ENCODE data around the gene BICC1.

The BICC1 gene, protein sequence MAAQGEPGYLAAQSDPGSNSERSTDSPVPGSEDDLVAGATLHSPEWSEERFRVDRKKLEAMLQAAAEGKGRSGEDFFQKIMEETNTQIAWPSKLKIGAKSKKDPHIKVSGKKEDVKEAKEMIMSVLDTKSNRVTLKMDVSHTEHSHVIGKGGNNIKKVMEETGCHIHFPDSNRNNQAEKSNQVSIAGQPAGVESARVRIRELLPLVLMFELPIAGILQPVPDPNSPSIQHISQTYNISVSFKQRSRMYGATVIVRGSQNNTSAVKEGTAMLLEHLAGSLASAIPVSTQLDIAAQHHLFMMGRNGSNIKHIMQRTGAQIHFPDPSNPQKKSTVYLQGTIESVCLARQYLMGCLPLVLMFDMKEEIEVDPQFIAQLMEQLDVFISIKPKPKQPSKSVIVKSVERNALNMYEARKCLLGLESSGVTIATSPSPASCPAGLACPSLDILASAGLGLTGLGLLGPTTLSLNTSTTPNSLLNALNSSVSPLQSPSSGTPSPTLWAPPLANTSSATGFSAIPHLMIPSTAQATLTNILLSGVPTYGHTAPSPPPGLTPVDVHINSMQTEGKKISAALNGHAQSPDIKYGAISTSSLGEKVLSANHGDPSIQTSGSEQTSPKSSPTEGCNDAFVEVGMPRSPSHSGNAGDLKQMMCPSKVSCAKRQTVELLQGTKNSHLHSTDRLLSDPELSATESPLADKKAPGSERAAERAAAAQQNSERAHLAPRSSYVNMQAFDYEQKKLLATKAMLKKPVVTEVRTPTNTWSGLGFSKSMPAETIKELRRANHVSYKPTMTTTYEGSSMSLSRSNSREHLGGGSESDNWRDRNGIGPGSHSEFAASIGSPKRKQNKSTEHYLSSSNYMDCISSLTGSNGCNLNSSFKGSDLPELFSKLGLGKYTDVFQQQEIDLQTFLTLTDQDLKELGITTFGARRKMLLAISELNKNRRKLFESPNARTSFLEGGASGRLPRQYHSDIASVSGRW

DNA sequence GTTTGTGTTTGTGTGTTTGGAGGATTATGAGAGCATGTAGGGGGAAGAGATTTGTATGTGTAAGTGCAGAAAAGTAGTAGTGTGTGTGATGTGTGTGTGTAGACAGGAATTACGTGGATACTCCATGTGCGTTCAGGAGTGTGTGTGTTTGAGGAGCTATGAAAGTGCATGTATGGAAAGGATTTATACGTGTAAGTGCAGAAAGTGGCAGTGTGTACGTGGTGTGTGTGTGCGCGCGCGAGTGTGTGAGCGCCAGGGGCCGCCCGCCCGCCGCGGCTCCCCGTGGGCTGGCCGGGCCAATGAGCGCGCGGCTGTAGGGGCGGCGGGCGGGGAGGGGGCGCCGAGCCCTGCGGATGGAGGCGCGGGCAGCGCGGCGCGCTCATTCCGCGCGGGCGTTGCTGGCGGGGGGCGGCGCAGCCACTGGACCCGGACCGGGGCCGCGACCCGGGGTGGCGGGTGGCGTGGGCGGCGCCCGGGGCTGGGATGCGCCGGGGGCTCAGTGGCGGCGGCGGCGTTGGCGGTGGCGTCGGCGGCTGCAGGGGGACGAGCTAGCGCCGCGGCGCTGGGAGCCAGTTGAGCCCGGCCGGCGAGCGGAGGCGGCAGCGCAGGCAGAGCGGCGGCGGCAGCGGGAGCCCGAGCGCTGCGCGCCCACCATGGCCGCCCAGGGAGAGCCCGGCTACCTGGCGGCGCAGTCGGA is at the start of gene BICC1:
Gene BICC1, plus strand, starts transcription at position 382 of the 697 bp plus-strand sequence. Its CDS starts 272 bp downstream, at position 654.
- DNase-seq, result no peak

DNA sequence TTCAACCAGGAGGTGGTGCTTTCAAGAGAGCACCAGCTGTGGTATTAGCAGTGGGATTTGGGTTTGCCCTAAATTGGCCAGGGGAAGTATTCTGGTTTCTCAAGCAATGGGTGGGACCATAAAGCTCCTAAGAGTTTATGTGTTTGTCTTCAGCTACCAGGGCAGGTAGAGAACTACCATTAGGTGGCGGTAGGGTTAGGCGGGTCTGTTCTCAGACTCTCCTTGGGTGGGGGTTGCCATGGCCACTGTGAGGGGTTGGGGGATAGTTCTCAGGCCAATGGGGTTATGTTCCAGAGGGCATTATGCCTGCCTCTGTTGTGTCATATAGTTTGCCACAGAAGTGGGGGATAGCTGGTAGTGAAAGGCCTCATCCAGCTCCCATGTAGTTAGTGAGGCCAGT is 47.7 kb upstream of the BICC1 start:
- no peak for DNase-seq

DNA sequence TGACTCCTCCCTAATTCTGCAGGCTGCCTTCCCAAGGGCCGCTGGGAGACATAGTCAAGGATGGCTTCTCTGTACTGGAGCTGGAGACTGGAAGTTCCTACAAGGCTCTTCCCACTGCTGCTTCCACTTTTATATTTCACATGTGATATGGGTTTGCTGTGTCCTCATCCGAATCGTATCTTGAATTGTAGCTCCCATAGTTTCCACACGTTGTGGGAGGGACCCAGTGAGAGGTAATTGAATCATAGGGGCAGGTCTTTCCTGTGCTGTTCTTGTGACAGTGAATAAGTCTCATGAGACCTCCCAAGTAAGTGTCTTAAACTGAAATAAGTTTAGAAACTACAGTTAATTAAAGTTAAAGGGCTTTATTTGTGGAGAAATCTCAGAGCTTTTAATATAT is 47.0 kb upstream of the BICC1 start:
- no peak for DNase-seq

DNA sequence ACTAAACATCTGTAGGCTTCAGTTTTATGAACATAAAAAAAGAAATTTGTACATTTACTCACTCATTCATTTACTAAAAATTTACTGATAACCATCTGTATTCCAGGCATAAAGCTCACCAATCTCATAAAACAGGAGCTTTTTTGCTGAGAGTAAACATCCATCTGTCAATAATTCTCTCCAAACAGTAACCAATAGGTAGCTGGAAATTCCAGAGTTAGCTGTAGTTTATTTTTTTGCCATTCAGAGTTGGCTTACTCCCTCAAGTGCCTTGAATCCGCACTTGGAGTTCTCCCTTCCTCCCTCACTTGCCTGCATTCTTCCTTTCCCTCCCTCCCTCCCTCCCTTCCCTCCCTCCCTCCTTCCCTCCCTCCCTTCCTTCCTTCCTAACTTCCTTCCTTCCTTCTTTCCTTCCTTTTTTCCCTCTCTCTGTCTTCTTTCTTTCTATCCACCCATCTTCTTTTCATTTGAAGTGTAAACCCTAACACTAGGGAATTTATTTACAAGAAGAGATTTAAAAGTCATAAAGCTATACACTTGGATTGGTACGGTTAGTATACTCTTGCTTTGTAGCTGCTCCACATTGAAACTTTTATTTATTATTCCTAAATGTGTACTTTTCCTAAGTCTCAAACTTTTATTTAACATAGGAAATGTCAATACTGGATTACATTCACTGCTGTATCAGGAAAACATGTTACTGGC is 44.6 kb upstream of the BICC1 start:
- no peak for DNase-seq

DNA sequence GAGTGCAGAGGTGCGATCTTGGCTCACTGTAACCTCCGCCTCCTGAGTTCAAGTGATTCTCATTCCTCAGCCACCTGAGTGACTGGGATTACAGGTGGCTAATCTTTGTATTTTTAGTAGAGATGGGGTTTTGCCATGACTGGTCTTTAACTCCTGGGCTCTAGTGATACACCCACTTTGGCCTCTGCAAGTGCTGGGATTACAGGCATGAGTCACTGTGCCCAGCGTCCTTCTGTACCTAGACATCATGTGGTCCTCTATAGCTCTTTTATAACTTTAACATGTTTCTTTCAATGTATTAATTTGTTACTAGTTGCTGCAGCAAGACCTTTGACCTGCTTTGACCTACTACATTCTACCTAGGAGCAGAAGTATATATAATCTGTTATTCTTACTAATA is 38.7 kb upstream of the BICC1 start:
- DNase-seq, result no peak

DNA sequence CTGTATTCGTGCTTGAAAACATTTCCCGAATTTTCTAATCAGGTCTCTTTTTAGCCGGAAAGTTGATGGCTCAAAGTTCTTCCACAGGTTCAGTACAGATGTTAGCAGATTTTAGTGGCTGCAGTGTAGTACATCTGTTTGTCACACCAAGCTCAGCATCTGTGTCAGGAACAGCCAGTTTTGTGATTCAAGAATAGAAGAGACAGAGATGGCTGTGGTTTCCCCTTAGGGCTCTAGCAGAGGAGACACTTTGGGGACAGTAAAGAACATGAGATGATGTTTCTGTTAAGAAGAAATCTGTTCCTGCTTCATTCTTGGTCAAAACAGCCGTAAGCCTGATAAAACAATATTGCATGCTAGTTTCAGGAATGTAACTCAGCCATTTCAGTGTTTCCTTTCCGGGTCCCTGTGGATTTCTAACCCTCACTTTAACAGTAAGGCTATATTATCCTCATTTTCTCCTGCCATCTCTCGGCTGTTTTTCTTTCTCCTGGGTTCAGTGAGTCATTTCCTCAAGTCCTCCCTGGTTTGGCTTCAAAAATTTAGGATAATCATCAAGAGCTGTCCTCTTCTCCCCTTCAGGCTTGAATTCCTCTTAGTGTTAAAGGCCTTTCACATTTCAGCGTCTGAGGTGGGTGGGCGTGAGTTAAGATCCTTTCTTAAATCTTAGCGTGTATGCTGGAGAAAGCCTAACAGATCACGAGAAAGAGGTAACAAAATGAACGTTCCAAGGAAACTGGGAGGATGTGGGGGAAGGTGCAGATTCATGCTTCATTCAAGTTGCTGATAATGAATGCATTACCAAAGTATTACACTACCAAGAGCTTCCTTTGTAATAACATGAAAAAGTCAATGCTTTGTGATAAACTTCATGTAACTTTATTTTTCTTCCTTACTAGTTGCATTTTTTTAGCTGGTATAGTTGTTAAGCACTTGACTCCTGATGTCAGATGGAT is 37.1 kb upstream of the BICC1 start:
- no peak for DNase-seq

DNA sequence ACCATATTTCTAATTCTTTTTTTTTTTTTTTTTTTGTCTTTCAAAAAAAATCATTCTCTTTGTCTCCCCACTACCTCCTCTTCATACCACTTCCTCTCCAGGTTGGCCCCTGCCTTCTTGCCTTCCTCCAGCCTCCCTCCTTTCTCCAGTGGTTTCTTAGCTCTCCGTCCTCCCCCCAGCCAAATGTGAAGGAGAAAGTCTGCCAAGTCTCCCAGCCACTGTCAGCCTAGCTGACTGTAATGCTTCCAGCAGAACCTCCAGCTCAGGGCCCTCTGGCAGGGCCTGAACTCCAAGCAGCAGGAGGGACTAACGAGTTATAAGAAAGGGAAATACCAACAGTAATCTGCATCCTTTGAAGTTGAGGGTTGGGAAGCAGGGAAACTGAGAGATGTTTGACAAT is 35.5 kb upstream of the BICC1 start:
- no peak for DNase-seq

DNA sequence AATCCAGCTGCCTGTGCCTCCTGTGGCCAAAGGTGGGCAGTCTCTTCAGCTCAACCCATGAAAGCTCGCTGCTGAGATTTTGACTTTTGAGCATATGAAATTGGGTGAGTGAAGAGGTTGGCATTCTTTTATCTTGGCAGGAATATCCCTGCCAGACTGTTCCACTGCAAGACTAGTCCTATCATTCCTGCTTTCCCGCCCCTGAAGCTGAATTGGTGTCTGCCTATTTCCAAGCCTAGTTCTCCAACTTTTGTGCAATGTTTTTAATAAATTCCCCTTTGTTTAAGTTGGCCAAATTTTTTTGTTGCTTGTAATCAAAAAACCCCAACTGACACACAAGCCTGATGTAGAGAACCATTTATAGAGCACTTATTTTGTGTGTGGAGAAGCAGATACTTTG is 34.8 kb upstream of the BICC1 start:
- DNase-seq, result no peak

DNA sequence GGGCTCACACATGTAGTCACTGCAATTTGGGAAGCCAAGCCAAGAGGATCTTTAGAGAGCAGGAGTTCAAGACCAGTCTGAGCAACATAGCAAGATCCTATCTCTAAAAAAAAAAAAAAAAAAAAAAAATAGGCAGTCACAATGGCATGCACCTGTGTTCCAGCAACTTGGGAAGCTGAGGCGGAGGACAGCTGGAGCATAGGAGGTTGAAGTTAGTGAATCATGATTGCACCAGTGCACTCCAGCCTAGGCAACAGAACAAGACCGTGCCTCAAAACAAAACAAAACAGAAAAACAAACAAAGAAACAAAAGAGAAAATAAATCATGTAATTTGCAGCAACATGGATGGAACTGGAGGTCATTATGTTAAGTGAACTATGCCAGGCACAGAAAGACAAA is 33.6 kb upstream of the BICC1 start:
- no peak for DNase-seq

DNA sequence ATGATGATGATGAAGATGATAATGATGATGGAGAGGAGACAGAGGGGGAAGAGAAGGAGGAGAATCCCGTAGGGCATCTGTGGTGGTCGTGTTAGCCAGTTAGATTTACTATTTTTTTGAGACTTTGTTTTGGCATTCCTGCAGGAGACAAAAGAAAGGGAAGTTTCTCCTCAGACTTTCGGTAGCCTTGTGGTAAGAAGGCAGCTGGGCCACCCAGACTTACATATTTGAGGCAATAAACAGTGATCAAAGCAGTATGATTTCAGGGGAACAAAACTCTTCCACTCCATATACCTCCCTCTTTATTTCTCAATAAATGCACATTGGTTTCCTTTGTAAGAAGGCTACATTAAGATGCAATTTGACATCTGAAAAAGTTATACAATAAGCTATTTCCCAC is 32.4 kb upstream of the BICC1 start:
- DNase-seq, result no peak

DNA sequence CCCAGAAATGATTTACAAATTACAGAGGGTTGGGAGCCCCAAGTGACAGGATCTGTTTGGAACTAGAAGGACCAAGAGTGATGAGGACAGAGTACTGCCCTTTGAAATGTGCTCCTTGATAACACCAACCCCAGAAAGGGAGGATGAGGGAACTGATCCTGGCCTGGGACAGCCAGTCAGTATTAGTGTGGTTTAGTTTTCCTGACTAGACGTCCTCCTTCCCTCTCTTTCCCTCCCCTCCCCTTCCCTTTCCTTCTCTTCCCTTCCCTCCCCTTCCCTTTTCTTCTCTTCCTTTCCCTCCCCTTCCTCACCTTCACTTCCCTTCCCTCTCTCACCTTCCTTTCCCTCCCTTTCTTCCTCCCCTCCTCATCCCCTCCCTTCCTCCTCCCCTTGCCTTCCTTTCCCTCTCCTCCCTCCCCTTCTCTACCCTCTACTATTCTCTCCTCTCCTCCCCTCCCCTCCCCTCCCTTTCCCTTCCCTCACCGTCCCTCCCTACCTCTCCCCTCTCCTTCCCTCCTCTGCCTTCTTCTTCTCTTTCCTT is 31.0 kb upstream of the BICC1 start:
- no peak for DNase-seq

DNA sequence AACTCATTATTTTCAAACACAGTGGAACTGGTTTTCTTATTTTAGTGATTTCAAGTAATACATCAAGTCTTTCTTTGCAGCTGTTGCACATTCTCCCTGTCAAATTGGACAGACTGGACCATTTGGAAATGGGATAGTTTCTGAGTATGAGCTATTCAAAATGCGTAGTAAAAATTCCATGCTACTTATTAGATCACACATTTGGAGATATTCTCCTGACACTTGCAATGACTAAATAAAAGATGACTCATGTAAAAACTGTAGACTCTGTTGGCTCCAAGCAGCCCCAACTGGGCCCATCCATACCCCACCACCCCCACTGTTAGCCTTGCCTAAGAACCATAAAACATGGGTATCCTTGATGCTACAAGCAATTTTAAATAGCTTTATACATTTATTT is 25.9 kb upstream of the BICC1 start:
- no peak for DNase-seq

DNA sequence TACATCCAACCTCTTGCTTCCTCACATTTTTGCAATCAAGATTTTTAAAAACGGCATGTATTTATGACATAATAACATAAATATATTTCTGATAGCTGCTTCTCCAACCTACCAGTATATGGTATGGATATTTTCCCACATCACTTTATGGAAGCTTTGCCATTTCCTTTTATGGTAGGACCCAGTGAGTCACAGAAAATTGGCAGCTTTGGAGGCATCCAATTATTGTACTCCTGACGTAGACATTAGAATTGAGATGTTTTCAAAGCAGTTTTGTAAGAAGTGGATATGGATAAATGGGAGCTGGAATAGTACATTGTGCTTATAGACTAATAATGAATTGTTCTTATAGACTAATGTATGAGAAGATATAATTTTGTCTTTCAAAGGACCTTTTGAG is 23.8 kb upstream of the BICC1 start:
- DNase-seq, result no peak

DNA sequence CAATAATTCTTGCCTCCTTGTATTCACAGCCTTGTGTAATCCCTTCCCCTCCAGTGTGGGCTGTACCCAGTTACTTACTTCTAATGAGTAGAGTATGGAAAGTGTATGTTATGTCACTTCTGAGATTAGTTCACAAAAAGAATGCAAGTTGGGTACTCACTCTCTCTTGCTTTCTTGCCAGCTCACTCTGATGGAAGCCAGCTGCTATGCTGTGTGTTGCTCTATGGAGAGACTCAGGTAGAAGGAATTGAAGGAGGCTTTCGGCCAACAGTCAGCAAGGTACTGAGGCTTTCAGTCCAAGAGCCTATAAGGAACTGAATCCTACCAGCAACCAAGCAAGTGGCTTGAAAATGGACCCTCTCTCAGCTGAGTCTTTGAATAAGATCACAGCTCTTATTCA is 9.7 kb upstream of the BICC1 start:
- no peak for DNase-seq

DNA sequence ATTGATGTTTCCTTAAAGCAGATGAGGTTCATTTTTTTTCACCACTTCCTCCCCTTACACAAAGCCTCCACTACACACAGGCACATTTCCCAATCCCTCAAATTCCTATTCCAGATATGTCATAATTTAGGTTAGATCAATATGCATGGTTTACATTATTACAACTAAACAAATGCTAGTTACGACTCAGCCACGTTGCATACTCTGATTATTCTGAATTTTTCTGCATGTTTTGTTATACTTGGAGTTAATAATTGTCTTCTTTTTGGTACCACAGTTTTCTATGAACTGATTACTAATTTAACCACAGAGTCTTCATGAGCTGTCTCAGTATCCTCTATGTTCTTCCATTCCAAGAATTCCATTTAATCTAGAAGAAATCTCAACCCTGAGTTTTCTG is 4.4 kb upstream of the BICC1 start:
- DNase-seq, result no peak

DNA sequence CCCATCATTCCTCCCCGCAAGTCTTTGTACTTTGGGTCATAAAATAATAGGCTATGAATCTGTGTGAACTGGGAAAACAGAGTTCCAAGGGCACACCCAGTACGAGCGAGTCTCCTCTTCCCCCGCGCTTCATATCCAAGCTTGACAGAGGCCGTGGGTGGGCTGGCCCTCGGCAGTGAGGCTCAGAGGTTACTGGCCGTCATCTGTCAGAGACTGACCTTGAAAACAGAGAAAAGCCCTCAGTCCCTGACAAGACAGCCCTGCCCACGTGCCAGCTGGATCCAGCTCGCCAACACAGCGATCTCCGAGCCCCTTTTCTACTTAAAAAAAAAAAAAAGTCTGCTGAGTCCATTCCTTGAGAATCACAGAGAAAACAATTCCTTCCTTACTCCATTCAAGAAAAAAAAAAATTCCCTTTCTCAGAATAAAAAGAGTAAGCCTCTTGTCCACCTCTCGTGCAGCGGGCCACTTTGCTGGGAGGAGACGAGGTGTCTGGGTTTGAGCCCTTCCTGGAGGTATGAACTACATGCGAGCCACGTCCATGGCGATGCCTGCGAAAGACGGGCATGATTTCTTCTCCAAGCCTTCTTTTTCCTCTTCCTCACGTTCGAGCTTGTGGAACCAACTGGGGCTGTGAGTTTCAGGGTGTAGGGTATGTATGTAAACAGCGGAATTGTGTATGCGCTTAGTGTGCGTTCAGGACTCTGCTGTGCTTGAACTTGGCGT is 744 bp upstream of the BICC1 start:
- DNase-seq, result no peak

DNA sequence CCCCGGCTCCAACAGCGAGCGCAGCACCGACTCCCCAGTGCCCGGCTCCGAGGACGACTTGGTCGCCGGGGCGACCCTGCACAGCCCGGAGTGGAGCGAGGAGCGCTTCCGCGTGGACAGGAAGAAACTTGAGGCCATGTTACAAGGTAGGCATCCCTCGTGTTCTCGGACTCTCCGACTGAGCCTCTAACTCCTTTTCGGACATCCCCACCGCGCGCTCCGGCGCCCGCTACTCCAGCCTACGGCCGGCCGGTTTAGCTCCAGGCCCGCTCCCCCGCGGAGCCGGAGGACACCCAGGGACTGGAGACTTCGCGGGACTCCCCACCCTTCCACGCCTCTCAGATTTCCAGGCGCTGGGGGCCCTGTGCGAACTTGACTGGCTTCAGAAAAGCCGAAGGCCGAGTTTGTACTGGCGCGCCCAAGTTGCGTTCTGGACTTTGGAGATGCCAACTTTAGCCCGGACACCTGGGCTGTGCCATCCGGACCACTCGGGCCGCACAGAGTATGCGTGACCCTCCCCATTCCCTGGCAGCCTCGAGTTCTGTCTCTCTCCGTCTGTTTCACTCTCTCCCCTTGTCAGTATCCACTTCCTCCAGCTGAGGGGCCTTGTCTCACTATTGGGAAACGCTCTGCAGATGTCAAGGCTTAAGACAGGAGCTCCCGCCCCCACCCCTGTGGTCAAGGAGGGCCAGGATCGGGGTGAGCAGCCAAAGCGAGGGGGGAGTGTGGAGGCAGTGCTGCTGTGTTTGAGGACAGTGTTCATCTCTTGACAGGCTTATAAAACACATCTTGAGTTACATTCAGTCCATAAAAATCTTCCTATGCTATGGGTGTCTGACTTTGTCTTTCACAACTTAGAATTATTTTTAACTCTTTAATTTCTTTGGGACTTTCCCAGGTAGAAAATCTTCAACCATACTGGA is 777 bp downstream of the BICC1 start:
- DNase-seq, result no peak

DNA sequence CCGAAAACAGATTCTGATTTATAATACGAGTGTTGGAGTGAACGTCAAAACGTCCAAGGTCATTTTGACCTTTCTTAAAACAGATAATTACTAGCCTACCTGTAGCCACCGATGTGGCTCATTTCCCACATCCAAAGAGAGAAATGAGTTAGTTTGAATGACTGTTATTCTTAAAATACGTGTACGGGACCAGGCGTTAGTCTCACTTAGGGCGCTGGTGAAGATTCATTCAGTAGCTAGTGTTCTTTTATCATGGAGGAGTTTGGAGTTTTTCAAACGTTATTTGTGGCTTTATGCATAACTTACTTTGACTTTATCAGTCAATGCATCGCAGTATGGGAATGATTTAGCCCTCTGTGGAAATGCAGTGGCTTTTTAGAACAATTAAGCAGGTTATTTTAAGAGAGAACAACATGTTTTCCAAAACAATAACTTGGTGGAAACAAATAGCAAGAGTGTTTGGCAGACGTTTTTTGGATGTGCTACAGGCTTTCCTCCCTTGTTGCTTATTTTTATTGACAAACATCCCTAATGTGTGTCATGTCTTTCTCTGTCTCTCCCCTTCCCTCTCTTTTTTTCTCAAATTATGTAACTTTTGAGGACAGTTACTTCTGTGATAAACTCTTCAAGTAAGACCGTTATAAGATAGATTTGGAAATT is 1.6 kb downstream of the BICC1 start:
- no peak for DNase-seq

Data from GF-D8 (cell line).